Coronary artery (tissue), 2 donors: ENCODE measurements around the gene CDH5.
A peak's percentile ranks its signal among the peaks of the same experiment; 100 is the strongest.

Experiments
- DNase-seq: peaks from one replicate; pipeline ENCODE4 v3.0.0-alpha.2; 2017; ENCODE audit warnings: low spot score
- H3K27ac ChIP-seq, 2 donors: fragments of 200-600 bp; sonication (generic); one replicate each; pipeline ENCODE4 v1.5.1; 2016 to 2019
- H3K4me3 ChIP-seq: fragments of 200-600 bp; sonication (generic); 2 replicates; pipeline ENCODE4 v1.5.1; 2016; ENCODE audit warnings: mild to moderate bottlenecking, moderate library complexity
- CTCF ChIP-seq: fragments of 200-600 bp; sonication (generic); IDR thresholded peaks from one replicate; pipeline ENCODE4 v1.5.1; 2019; ENCODE audit warnings: antibody characterized with exemption

Gene CDH5

GRCh38 chr16:66426112-66427035, 59.9 kb downstream of the CDH5 start:
- H3K4me3 ChIP-seq = peak overlapping the region; percentile 72
- TF ChIP-seq CTCF = no peak
- DNase-seq = no peak
- no peak overlapping the region for H3K27ac ChIP-seq

- no peak for DNase-seq
- H3K27ac ChIP-seq = no peak within 1 kb of the TSS
- TF ChIP-seq CTCF = no peak
- H3K4me3 ChIP-seq = peak within 1 kb of the TSS; percentile 72
Observed at GRCh38 chr16:66427036-66427860, 60.8 kb downstream of the CDH5 start, which contains the start of gene BEAN1. Gene BEAN1 (plus strand): TSS chr16:66427295. CDS start chr16:66437677, 10,382 bp downstream.

- Histone ChIP-seq H3K27ac (no peak overlapping the region), H3K4me3 (peak overlapping the region; percentile 72)
- DNase-seq = no peak
- TF ChIP-seq CTCF = no peak
Observed at GRCh38 chr16:66427871-66428681, 61.6 kb downstream of the CDH5 start.

GRCh38 chr16:66428682-66429251, 62.3 kb downstream of the CDH5 start:
- DNase-seq = no peak
- Histone ChIP-seq H3K27ac (no peak overlapping the region), H3K4me3 (no peak overlapping the region)
- TF ChIP-seq CTCF = no peak

- H3K4me3 ChIP-seq = no peak overlapping the region
- no peak for TF ChIP-seq CTCF
- no peak overlapping the region for H3K27ac ChIP-seq
- no peak for DNase-seq
Observed at GRCh38 chr16:66429290-66429962, 62.9 kb downstream of the CDH5 start.

GRCh38 chr16:66430214-66430613, 63.7 kb downstream of the CDH5 start:
- no peak for DNase-seq
- Histone ChIP-seq H3K27ac (no peak overlapping the region), H3K4me3 (no peak overlapping the region)
- no peak for TF ChIP-seq CTCF
